Gastroesophageal sphincter (tissue), 3 donors: Measurements from ENCODE around the gene ARHGAP22.

Source experiments
- CTCF ChIP-seq, 4 experiments: fragments of 200-600 bp in 2 of 4; fragments of 450-650 bp in 2 of 4; sonication (generic) in 1 of 4; IDR thresholded peaks; one replicate each; pipeline ENCODE4 v1.5.1; 2017 to 2019; ENCODE audit warnings: antibody characterized with exemption in 4 of 4, mild to moderate bottlenecking in 2 of 4, moderate library complexity in 2 of 4
- EP300 ChIP-seq: sonication (generic); formaldehyde crosslinking; IDR thresholded peaks from one replicate; pipeline ENCODE4 v1.6.1; 2017; ENCODE audit warnings: antibody characterized with exemption, mild to moderate bottlenecking
- POLR2A ChIP-seq, 2 donors: fragments of 450-650 bp; IDR thresholded peaks; one replicate each; pipeline ENCODE4 v1.6.1; 2017; ENCODE audit warnings: antibody characterized with exemption in 2 of 2, mild to moderate bottlenecking in 2 of 2, moderate library complexity in 1 of 2
- POLR2AphosphoS5 ChIP-seq: sonication (generic); formaldehyde crosslinking; IDR thresholded peaks from one replicate; pipeline ENCODE4 v1.6.1; 2017; ENCODE audit warnings: antibody characterized with exemption

- TF ChIP-seq CTCF (IDR thresholded peaks at IDR 0.05): no peak
- TF ChIP-seq POLR2A (IDR thresholded peaks at IDR 0.05): no peak
- no peak for TF ChIP-seq EP300
- TF ChIP-seq POLR2AphosphoS5: no peak
Measured at GRCh38 chr10:48577158-48577557, 27.7 kb downstream of the ARHGAP22 start.
